Stimulated activated memory B cell treated with anti-CD40 and anti-IgM and Interleukin-4, amounts not matched to agents 10 μg/mL and 1 μg/mL and 100 μg/mL, for 72 hours (primary cell): ENCODE measurements around the gene RC3H2.

ENCODE experiments used
- ATAC-seq: fragments of 150-1000 bp; cut with Tn5 transposase; 2 replicates; pipeline ENCODE4 v1.10.0; 2021
- H3K27ac Mint-ChIP-seq: one replicate; pipeline ENCODE4 v1.8.0; 2022; ENCODE audit warnings: mild to moderate bottlenecking, mixed read lengths
- H3K27me3 Mint-ChIP-seq: one replicate; pipeline ENCODE4 v1.8.0; 2022; ENCODE audit warnings: mixed read lengths
- H3K36me3 Mint-ChIP-seq: one replicate; pipeline ENCODE4 v1.8.0; 2022; ENCODE audit warnings: mixed read lengths
- H3K4me1 Mint-ChIP-seq: one replicate; pipeline ENCODE4 v1.8.0; 2022; ENCODE audit warnings: mixed read lengths
- H3K4me3 Mint-ChIP-seq: one replicate; pipeline ENCODE4 v1.8.0; 2022; ENCODE audit warnings: mild to moderate bottlenecking, moderate library complexity, mixed read lengths
- H3K9me3 Mint-ChIP-seq: one replicate; pipeline ENCODE4 v1.8.0; 2022; ENCODE audit warnings: mixed read lengths

RC3H2 gene

GRCh38 chr9:122904823-122905710 is at the start of gene RC3H2:
Gene RC3H2, minus strand, starts transcription at chr9:122905359. Its CDS starts 7,850 bp downstream, at chr9:122897509.
- ATAC-seq: peak; percentile 98
- Mint-ChIP-seq H3K9me3 (no peaks in the 10 kb centered on the region), H3K4me1 (peaks cover 15% of the 10 kb centered on the region), H3K36me3 (peaks cover 19% of the 10 kb centered on the region), H3K27me3 (no peaks in the 10 kb centered on the region), H3K27ac (peak within 1 kb of the TSS; percentile 95), H3K4me3 (peak within 1 kb of the TSS; percentile 86)

- H3K4me3 Mint-ChIP-seq: no peak overlapping the region
- H3K9me3 Mint-ChIP-seq: no peaks in the 10 kb centered on the region
- peaks cover 47% of the 10 kb centered on the region for H3K4me1 Mint-ChIP-seq
- H3K27ac Mint-ChIP-seq: no peak overlapping the region
- ATAC-seq: no peak
- peaks cover 12% of the 10 kb centered on the region for H3K36me3 Mint-ChIP-seq
- no peaks in the 10 kb centered on the region for H3K27me3 Mint-ChIP-seq
Observed at GRCh38 chr9:122954253-122954691, 49.1 kb upstream of the RC3H2 start.

GRCh38 chr9:122951056-122951455 is 45.9 kb upstream of the RC3H2 start:
- Mint-ChIP-seq H3K36me3 (peaks cover 11% of the 10 kb centered on the region), H3K9me3 (no peaks in the 10 kb centered on the region), H3K4me3 (no peak overlapping the region), H3K27ac (no peak overlapping the region), H3K4me1 (peaks cover 60% of the 10 kb centered on the region), H3K27me3 (no peaks in the 10 kb centered on the region)
- no peak for ATAC-seq

GRCh38 chr9:122950263-122950662 is 45.1 kb upstream of the RC3H2 start:
- Mint-ChIP-seq H3K9me3 (no peaks in the 10 kb centered on the region), H3K4me3 (no peak overlapping the region), H3K27ac (no peak overlapping the region), H3K27me3 (no peaks in the 10 kb centered on the region), H3K4me1 (peaks cover 57% of the 10 kb centered on the region), H3K36me3 (peaks cover 11% of the 10 kb centered on the region)
- no peak for ATAC-seq

GRCh38 chr9:122949696-122950095 is 44.5 kb upstream of the RC3H2 start:
- no peak for ATAC-seq
- H3K4me3 Mint-ChIP-seq: no peak overlapping the region
- no peak overlapping the region for H3K27ac Mint-ChIP-seq
- H3K27me3 Mint-ChIP-seq: no peaks in the 10 kb centered on the region
- peaks cover 54% of the 10 kb centered on the region for H3K4me1 Mint-ChIP-seq
- peaks cover 11% of the 10 kb centered on the region for H3K36me3 Mint-ChIP-seq
- H3K9me3 Mint-ChIP-seq: no peaks in the 10 kb centered on the region

- Mint-ChIP-seq H3K9me3 (no peaks in the 10 kb centered on the region), H3K27ac (no peak overlapping the region), H3K4me3 (no peak overlapping the region), H3K4me1 (peaks cover 43% of the 10 kb centered on the region), H3K27me3 (no peaks in the 10 kb centered on the region), H3K36me3 (peaks cover 17% of the 10 kb centered on the region)
- ATAC-seq: no peak
Observed at GRCh38 chr9:122948313-122948712, 43.2 kb upstream of the RC3H2 start.

- no peak overlapping the region for H3K27ac Mint-ChIP-seq
- H3K4me3 Mint-ChIP-seq: no peak overlapping the region
- no peaks in the 10 kb centered on the region for H3K9me3 Mint-ChIP-seq
- H3K36me3 Mint-ChIP-seq: peaks cover 17% of the 10 kb centered on the region
- peaks cover 49% of the 10 kb centered on the region for H3K4me1 Mint-ChIP-seq
- H3K27me3 Mint-ChIP-seq: no peaks in the 10 kb centered on the region
- ATAC-seq: no peak
Observed at GRCh38 chr9:122946461-122947005, 41.4 kb upstream of the RC3H2 start.

GRCh38 chr9:122944960-122945888 is 40.1 kb upstream of the RC3H2 start:
- Mint-ChIP-seq H3K27me3 (no peaks in the 10 kb centered on the region), H3K4me3 (no peak overlapping the region), H3K4me1 (peaks cover 48% of the 10 kb centered on the region), H3K9me3 (no peaks in the 10 kb centered on the region), H3K36me3 (peaks cover 17% of the 10 kb centered on the region), H3K27ac (no peak overlapping the region)
- no peak for ATAC-seq

GRCh38 chr9:122941582-122942234 is 36.5 kb upstream of the RC3H2 start:
- no peaks in the 10 kb centered on the region for H3K27me3 Mint-ChIP-seq
- peaks cover 25% of the 10 kb centered on the region for H3K36me3 Mint-ChIP-seq
- H3K9me3 Mint-ChIP-seq: no peaks in the 10 kb centered on the region
- H3K4me3 Mint-ChIP-seq: peak overlapping the region; percentile 94
- peak overlapping the region; percentile 71 for H3K27ac Mint-ChIP-seq
- H3K4me1 Mint-ChIP-seq: peaks cover 31% of the 10 kb centered on the region
- ATAC-seq: no peak

- H3K9me3 Mint-ChIP-seq: no peaks in the 10 kb centered on the region
- H3K27me3 Mint-ChIP-seq: no peaks in the 10 kb centered on the region
- peaks cover 25% of the 10 kb centered on the region for H3K36me3 Mint-ChIP-seq
- ATAC-seq: peak; percentile 100
- H3K4me1 Mint-ChIP-seq: peaks cover 31% of the 10 kb centered on the region
- H3K4me3 Mint-ChIP-seq: peak within 1 kb of the TSS; percentile 94
- peak within 1 kb of the TSS; percentile 71 for H3K27ac Mint-ChIP-seq
Observed at GRCh38 chr9:122940749-122941581, 35.8 kb upstream of the RC3H2 start, which contains the start of gene RABGAP1. Gene RABGAP1, plus strand, starts transcription at chr9:122941020. Its CDS starts 16,040 bp downstream, at chr9:122957060.

- Mint-ChIP-seq H3K9me3 (no peaks in the 10 kb centered on the region), H3K27me3 (no peaks in the 10 kb centered on the region), H3K27ac (peak overlapping the region; percentile 71), H3K4me1 (peaks cover 27% of the 10 kb centered on the region), H3K4me3 (peak overlapping the region; percentile 94), H3K36me3 (peaks cover 25% of the 10 kb centered on the region)
- ATAC-seq: no peak
Observed at GRCh38 chr9:122940454-122940748, 35.2 kb upstream of the RC3H2 start.

- Mint-ChIP-seq H3K4me3 (peak overlapping the region; percentile 38), H3K36me3 (peaks cover 30% of the 10 kb centered on the region), H3K27ac (no peak overlapping the region), H3K9me3 (no peaks in the 10 kb centered on the region), H3K4me1 (peaks cover 24% of the 10 kb centered on the region), H3K27me3 (no peaks in the 10 kb centered on the region)
- ATAC-seq: no peak
Observed at GRCh38 chr9:122939601-122940000, 34.4 kb upstream of the RC3H2 start.

GRCh38 chr9:122936883-122937282 is 31.7 kb upstream of the RC3H2 start:
- Mint-ChIP-seq H3K27me3 (no peaks in the 10 kb centered on the region), H3K4me3 (no peak overlapping the region), H3K9me3 (no peaks in the 10 kb centered on the region), H3K36me3 (peaks cover 25% of the 10 kb centered on the region), H3K27ac (no peak overlapping the region), H3K4me1 (peaks cover 31% of the 10 kb centered on the region)
- no peak for ATAC-seq

GRCh38 chr9:122936464-122936863 is 31.3 kb upstream of the RC3H2 start:
- H3K36me3 Mint-ChIP-seq: peaks cover 25% of the 10 kb centered on the region
- ATAC-seq: no peak
- H3K27ac Mint-ChIP-seq: no peak overlapping the region
- peaks cover 27% of the 10 kb centered on the region for H3K4me1 Mint-ChIP-seq
- no peaks in the 10 kb centered on the region for H3K9me3 Mint-ChIP-seq
- H3K4me3 Mint-ChIP-seq: no peak overlapping the region
- H3K27me3 Mint-ChIP-seq: no peaks in the 10 kb centered on the region
